HG03045 (cell line): ENCODE measurements around the gene SYCP2L.
"Not testable (repeated sequence)": the region's sequence is repeated elsewhere in the genome, so short reads cannot be mapped to it uniquely, and the experiment has no call there.

ENCODE experiments used
- ATAC-seq: cut with Tn5 transposase; IDR thresholded peaks from one replicate; pipeline ENCODE4 v1.9.1; 2021; ENCODE audit warnings: mild to moderate bottlenecking, moderate library complexity; ENCODE audit not compliant: unreplicated experiment

The SYCP2L gene

DNA sequence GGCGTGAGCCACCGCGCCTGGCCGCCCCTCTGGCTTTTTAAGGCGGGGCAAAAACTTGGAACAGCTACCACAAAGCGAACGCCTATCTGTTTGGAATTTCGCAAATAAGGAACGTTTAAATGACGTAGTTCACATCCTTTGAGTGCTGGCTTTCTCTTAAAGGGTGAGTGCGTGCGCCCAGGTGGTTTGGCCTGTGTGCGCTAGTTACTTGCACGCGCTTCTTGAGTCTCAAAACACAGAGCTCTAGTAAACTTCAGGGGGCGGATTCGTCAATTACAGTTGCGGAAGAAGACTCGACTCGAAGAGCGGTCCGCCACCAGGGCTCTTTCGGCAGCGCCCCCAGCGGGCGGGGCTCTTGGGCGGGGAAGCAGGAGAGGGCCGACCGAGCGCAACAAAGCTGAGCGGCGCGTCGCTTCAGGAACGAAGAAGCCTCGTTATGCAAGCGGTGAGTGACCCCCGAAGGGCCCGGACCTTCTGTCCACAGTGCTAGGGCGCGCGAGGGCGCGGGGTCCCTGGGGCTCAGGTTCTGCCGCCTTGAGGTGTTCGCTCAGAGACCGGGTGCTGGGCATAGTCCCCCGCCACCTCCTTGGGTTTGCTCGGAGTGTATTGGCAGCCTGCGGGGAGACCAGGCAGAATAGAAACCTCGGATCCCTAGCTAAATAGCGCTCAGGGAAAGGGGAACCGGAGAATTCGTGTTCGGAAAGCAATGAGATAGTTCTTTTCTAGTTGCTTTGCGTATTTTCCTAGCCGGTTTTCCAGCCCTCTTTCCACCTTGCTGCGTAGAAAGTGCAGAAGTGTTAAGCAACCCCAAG lies at the start of gene SYCP2L:
SYCP2L (plus strand) TSS at position 362 of the 812 bp plus-strand sequence; CDS start at position 437, 75 bp downstream.
- ATAC-seq: no peak

DNA sequence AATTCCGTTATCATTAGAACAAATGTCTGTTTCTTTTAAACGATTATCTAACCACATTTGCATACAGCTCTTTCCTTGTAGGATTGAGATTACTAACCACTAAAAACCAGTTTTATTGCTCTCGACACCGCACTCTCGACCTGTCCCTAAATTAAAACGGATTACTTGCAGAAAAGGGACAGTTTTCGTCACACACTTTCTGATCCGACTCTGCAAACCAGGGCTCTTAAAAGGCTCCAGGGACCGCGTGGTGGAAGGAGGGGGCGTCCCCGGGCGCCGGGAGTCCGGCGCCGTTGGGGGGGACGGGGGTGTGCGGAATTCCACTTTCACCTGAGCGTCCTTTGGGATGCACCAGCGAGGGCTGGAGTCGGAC lies 49.2 kb upstream of the SYCP2L start:
- no peak for ATAC-seq

DNA sequence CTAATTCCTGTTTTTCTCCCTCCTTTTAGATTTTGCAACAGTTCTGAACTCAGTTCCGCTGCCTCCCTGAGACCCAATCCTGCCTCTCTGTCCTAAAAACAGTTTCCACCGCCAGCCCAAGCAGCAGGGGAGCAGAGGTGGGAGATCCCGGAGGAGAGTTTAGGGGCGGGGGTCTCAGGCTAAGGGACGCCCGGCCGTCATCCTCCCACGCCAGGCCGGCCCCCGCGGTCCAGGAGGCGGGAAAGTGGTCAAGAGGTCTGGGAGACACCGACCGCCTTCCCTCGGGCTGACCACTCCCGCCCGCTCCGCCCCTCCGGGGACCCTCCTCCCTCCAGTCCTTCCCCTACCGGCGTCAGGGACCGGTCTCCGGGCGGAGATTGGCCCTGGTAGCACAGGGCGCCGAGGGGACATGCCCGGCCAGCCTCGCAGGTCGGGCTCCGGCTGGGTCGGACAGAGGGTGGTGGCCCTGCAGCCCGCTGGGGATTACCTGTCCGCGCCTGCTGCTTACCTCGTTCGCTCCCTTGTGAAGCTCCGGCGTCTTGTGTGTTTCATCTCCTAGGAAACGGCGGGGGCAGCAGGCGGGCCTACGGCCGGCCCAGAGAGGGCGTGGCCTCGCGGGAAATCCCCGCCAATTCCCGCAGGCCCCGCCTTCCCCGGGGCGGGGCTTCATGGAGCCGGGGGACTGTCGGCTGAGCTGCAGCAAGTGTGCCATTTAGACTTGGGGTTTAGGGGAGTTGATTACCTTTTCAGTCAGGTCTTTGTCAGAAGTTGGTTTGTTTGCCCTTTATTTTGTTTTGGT lies 48.7 kb upstream of the SYCP2L start, which contains the start of gene MAK:
MAK (minus strand) TSS at position 545 of the 799 bp plus-strand sequence. CDS start 7,891 bp downstream, outside the sequence.
- peak; percentile 81 for ATAC-seq

DNA sequence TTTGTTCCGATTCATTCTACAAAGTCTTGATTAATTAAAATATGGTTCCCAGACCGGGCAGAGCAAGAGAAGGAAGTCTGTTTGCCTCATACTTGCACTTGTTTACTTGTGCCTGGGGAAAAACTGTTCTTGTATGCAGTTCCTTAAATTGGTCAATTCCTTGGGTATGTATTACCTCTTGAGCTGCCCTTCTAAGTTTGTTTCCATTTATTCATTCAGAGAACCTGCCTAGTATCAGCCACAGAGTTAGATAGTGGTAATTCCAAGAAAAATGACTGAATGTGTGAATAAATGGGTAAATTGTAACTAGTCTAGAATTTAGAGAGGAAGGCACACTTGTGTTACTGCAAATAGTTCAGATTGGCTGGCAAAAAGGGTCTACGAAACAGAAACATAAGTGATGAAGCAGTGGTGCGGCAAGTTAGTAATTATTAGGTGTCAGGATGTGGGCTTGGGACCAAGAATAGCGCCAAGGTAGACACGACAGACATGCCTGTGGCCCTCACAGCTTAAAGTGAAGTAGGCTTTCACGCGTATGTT lies 48.0 kb upstream of the SYCP2L start:
- ATAC-seq: peak; percentile 52

DNA sequence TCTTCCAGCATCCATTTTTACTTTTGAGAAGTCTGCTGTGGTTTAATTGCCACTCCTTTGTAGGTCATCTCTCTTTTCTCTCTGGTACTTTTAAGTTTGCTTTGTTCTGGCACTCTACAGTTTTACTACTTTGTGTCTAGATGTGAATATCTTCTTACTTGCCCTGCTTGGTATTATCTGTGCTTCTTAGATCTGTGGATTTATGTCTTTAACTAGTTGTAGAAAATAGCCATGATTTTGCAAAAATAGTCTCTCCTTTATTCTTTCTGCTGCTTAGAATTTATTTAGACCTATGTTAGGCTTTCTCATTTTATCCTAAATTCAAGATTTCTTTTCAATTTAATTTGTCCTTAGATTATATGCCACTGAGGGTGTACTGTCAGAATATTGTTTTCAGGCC lies 43.3 kb upstream of the SYCP2L start:
- no peak for ATAC-seq

DNA sequence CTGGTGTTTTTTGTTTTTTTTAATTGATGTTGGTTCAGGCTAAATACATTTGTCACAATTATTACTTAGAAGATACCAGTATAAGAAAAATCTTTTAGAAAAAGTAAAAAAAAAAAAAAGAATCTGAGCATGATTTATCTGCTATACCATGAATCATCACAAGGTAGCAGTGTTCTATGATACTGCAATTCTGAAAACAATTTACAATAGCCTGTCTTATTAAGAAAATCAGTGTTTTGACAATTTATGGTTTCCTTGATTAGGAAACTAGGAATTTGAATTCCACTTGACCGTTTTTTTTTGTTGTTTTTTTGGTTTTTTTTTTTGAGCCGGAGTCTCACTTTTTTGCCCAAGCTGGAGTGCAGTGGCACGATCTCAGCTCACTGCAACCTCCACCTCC lies 39.2 kb upstream of the SYCP2L start:
- no peak for ATAC-seq

DNA sequence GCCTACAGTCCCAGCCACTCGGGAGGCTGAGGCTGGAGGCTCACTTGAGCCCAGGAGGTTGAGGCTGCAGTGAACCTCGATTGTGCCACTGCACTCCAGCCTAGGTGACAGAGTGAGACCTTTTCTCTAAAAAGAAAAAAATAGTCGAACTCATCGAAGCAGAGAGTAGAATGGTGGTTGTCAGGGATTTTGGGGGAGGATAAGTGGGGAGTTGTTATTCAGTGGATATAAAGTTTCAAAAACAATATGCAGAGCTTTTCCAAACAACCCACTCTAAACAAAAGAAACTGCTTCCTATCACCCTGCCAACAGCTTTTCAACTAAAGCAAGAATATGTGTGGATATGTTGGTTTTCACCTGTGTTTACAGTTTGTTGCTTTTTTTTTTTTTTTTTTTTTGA lies 37.0 kb upstream of the SYCP2L start:
- ATAC-seq: no peak

DNA sequence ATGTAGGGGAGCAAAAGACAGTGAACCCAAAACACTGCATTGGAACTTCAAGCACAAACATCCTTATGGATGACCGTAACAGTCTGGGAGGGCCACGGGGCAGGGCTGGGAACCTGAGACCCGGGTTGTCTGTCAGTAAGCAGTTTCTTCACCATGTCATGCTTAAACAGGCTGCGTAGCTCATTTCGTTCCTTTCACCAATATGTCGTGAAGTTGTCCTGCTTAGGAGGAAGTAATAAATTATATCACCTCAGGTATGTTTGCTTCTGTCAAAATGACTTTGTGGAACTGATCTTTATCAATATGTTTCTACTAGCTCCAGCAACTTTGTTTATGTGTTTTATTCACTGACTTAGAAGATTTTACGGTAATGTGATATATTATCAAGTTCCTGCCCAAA lies 36.1 kb upstream of the SYCP2L start:
- ATAC-seq: no peak

DNA sequence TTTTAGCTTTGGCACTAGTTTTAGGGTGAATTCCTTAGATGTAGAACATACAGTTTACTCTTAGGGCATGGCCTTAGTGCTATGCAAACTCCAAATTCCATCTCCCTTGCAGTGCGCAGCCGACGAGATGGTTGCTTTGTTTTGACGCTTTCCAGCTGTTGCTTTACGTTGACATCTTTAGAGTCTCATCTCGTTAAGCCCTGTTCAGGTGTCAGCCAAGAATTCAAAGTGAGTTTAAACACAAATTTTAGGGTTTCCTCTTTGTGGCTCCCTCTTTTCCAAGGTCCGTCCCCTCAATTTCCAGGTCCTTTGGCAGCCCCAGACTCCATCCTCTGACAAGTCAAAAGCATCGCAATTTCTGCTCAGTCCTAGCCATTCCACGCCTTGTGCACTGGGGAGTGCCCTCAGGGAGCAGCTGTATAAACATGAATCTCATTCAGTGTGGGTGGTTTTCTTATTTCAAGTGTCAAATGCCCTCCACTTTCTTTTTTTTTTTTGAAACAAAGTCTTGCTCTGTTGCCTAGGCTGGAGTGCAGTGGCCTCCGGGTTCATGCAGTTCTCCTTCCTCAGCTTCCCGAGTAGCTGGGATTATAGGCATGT lies 34.4 kb upstream of the SYCP2L start:
- ATAC-seq: no peak

DNA sequence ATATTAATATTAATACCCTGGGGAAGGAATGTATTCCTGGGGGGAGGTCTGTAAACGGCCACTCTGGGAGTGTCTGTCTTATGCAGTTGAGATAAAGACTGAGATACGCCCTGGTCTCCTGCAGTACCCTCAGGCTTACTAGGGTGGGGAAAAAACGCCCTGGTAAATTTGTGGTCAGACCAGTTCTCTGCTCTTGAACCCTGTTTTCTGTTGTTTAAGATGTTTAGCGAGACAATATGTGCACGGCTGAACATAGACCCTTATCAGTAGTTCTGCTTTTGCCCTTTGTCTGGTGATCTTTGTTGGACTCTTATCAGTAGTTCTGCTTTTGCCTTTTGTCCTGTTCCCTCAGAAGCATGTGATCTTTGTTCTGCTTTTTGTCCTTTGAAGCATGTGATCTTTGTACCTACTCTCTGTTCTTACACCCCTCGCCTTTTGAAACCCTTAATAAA lies 33.0 kb upstream of the SYCP2L start:
- not testable (repeated sequence) for ATAC-seq

DNA sequence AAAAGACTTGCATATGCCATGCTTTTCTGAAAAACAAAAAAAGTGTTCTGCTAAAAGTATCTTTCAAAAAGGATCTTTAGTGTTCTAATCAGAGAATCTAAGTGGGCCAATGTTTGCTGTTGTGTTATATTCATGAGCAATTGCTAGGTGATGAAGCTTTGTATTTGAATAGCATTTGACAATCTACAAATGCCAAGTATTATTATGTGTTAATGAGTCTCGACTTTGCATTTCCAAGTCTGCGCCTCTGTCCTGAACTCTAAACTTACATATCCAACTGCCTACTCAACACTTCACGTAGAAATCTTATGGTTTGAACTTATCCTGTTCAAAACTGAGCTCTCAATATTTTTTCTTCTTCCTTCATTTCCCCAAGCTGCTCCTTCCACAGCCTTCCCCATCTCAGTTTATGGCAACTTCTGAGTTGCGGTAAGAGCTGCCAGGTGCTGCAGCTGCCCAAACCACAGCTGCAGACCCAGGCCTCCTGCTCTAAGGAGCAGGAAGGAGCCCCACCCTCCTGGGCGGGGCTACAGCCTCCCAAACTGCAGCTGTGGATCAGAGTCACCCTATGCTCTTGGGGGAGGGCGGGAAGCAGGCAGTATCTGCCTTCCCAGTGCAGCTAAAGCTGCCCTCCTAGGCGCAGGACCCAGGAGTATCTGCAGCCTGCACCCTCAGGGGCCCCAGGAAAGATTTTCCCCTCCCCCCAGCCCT lies 31.8 kb upstream of the SYCP2L start:
- ATAC-seq: no peak

DNA sequence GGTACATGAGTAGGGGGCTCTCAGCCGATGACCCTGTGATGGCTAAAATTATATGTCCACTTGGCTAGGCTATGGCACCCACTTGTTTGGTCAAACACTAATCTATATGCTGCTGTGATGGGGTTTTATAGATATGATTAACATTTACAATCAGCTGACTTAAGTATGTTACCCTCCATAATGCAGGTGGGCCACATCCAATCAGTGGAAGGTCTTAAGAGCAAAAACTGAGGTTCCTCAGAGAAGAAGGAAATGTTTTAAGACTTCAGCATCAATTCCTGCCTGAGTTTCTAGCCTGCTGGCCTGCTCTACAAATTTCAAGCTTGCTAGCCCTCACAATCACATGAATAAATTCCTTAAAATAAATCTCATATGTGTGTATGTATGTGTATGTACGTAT lies 29.6 kb upstream of the SYCP2L start:
- no peak for ATAC-seq

DNA sequence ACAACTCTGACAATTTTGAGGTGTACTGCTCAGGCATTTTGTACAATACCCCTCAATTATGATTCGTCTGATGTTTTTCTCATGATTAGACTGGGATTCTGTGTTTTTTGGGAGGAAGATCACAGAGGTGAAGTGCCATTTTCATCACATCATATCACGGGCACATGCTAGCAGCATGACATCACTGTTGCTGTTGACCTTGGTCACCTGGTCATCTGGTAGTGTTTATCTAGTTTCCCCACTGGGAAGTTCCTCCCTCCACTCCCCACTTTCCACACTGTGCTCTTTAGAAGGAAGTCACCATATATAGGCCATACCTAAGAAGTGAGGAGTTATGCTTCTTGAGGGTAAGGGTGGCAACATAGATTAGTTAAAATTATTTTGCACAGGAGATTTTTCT lies 25.8 kb upstream of the SYCP2L start:
- no peak for ATAC-seq

DNA sequence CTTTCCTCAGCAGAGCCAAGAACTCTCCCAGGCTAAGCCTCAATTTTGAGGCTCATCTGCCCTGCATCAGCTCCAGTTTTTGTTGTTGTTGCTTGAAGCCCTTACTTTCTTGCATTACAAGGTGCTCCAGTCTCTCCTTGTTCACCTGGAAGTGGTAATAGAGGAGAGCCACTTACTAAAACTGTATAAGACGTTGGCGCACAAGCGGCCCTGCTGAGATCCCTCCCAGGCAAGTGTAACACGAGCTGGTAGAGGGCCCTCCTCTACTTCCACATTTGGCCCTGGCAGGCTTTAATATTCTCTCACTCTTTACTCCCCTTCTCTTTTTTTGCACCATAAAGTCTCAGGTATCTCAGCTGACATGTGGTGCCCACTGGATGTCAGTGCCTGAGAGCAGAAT lies 24.5 kb upstream of the SYCP2L start:
- ATAC-seq: no peak

DNA sequence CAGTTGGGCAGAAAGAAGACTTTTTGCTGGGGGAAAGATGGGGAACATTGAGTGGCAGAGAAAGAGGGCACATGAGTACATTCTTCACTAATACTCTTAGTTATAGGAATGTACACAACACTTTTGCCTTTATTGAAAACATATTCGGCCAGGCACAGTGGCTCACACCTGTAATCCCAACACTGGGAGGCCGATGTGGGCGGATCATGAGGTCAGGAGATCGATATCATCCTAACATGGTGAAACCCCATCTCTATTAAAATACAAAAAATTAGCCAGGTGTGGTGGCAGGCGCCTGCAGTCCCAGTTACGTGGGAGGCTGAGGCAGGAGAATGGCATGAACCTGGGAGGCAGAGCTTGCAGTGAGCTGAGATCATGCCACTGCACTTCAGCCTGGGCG lies 23.8 kb upstream of the SYCP2L start:
- not testable (repeated sequence) for ATAC-seq

DNA sequence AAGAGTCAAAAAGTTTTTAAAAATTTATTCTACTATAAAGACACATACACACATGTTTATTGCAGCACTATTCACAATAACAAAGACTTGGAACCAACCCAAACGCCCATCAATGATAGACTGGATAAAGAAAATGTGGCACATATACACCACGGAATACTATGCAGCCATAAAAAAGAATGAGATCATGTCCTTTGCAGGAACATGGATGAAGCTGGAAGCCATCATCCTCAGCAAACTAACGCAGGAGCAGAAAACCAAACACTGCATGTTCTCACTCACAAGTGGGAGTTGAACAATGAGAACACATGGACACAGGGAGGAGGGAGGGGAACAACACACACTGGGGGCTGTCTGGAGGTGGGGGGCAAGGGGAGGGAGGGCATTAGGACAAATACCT lies 20.1 kb upstream of the SYCP2L start:
- ATAC-seq: not testable (repeated sequence)

DNA sequence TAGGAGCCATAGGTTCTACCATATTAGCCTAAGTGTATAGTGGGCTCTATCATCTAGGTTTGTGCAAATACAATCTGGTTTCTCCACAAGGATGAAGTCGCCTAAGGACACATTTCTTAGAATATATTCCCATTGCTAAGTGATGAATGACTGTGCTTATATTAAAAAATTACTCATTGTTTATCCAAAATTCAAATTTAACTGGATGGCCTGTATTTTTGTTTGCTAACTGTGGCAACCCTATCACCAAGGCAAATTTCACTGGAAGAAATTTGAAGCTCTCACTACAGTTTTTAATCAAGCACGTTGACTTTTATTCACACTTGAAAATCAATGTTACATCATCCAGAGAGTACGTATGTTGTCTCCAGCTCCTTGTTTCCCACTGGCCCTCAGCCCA lies 18.9 kb upstream of the SYCP2L start:
- no peak for ATAC-seq

DNA sequence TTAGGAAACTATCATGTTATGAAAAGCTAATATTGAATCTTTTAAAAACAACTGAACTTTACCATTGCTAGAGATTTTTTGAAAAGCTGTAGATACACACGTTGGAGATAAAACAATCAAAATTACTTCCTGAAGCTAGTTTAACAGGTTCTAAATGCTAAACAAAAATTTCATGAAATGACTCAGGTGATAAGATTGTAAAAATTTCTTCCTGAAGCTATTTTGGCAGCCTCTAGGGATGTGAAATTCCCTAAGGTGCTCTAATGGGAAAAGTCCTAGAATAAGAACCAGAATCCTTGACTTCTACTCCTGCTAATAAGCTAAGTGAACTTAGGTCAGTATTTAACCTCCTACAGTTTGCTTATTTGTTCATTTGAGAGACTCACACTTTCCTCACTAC lies 13.5 kb upstream of the SYCP2L start:
- ATAC-seq: no peak

DNA sequence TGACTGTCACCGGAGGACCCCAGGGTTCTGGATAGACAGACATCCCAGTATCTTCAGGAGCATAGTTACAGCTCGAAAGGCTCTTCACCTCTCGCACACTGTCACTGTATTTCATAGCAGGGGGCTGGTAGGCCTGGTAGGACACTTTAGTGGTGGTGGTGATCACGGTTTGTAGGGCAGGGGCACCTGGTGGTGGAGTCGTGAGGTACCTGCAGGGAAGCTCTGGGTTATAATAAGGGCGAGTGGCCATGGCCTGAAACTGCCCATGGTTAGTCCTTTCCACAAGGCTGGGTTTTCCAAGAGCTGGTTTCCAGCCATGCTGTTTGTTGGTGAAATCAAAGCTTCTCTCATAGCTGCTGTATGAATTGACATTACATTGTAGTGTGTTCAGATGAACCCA lies 12.6 kb upstream of the SYCP2L start:
- no peak for ATAC-seq

DNA sequence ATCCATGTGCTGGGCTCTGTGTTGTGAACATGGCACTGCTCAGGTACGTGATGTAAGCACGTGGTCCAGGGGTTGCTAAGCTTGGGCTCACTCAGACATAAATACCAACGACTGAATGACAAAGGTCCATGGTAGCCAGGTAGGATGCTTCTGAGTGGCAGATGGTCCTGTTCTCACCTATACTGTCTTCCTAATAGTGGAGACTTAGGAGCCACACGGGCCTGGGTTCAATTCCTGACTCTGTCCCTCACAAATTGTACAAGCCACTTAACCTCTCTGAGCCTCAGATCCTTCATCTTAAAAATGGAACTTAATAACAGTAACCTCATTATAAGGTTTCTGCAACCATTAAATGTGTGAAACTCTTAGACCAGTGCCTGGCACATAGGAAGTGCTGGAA lies 11.8 kb upstream of the SYCP2L start:
- ATAC-seq: no peak

DNA sequence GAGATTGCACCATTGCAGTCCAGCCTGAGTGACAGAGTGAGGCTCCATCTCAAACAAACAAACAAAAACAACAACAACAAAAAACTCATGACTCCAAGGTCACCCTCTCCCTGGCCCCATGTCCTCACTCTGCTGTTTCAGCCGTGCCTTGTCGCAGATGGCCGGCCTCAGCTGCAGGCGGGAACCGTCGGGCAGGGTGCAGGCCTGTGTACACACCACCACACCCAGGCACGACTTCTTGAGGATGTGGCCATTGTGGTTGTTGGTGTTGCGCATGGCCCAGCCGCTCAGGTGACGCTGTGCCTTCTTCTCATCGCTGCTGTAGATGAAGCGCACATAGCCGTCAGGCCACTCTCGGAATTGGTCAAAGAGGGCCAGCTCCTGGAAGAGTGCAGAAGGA lies 9.8 kb upstream of the SYCP2L start:
- no peak for ATAC-seq
